GM03348 (cell line): Measurements from ENCODE around the gene ATN1.

Source experiments
- DNase-seq: peaks from one replicate; pipeline ENCODE4 v3.0.0; 2012; ENCODE audit warnings: low spot score

The ATN1 gene

GRCh38 chr12:6975297-6976032 lies 47.7 kb downstream of the ATN1 start:
- no peak for DNase-seq

GRCh38 chr12:6977653-6978052 lies 49.9 kb downstream of the ATN1 start:
- DNase-seq = no peak

DNA sequence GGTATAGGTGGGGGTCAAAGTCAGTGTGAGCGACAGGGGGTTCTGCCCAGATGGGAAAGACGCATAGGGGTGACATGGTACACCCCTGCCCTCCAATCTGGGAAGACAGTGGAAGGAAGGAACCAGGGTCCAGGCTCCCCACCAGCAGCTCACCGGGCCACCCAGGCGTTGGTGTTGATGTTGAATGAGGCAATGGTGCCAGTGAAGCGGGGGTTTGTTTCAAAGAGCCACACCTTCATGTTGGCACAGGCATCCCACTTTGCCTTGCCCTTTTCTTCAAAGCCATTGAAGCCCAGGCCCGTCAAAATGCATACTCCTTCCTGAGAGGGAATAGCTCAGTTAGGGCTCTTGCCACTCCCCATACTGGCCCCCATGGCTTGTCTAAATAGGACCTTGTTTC lies 50.4 kb downstream of the ATN1 start:
- no peak for DNase-seq

DNA sequence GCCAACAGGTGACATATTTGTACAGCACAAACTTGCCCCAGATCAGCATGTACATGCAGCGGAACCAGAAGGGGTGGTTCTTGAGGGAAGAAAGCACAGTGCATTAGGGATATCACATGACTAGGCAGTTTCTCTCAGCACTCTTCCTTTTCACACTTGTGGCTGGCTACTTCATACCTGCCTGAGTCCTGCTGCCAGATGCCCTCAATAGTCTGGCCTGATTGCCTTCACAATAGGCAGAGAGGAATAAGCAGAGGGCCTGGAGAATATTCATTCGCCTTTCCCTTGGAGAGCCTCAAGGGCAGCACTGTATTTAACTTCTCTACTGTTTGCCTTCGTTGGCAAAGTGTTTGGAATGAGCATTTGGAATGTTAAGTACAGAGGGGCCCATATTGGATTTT lies 50.9 kb downstream of the ATN1 start:
- no peak for DNase-seq

DNA sequence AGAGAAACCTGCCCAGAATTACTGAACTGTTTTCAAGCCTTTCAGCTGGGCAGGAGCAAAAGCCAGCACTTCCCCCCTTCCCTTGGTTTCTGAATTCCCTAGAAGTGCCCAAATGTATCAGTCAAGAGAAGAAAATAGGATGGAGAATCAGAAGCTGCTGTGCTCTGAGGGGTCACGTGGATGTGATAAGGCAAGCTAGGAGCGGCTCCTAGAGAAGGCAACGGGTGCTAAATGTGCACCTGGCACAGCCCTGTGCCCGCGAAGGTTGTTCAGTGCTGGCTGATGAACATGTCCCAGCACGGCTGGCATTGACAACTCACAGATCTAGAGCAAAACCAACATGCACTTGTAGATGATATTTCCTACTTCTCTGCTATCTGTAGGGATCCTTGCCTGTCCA lies 51.3 kb downstream of the ATN1 start:
- no peak for DNase-seq

- DNase-seq = no peak
Measured at GRCh38 chr12:6979453-6979852, 51.7 kb downstream of the ATN1 start.

DNA sequence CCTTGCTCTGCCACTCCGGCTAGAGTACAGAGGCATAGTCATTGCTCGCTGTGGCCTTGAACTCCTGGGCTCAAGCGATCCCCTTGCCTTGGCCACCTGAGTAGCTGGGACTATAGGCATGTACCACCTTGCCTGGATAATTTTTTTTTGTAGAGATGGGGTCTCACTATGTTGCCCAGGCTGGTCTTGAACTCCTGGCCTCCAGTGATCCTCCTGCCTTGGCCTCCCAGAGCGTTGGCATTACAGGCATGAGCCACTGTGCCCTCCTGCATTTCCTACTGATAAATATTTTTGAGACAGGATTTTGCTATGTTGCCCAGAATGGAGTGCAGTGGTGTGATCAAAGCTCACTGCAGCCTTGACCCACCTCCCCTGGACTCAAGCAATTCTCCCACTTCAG lies 52.3 kb downstream of the ATN1 start:
- no peak for DNase-seq

DNA sequence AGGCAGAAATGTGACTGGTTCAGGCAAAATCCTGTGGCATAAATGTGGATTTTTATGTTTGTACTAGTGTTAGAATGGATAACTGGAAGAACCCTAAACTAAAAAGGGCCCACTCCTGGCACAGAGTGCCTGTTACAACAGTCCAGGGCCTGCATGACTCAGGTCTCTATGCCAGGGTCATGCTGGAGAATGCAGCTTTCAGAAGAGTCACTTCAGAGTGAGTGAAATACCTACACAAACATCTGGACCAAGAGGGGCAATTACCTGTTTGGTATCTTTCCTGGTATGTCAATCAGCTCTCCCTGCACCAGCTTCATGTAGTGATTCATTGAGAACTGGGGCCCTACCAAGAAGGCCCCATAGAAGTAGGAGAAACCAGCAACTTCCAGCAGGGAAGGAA lies 53.0 kb downstream of the ATN1 start:
- no peak for DNase-seq

GRCh38 chr12:6981152-6982052 lies 53.6 kb downstream of the ATN1 start:
- DNase-seq = no peak

- DNase-seq = no peak
Measured at GRCh38 chr12:6982532-6982931, 54.8 kb downstream of the ATN1 start.

- no peak for DNase-seq
Measured at GRCh38 chr12:6987956-6988553, 60.3 kb downstream of the ATN1 start.
